ENCODE results near the gene DHRSX. TPM values are rescaled to one million over a fixed set of nuclear protein-coding genes. Genes with fewer than 3 reads are reported as not detected.
"Not testable (repeated sequence)": the region's sequence is repeated elsewhere in the genome, so short reads cannot be mapped to it uniquely, and the experiment has no call there.

Gene DHRSX
- polyA plus RNA-seq, 3 donors, result 27.2 to 34.9 (median 34.5) TPM

DNA sequence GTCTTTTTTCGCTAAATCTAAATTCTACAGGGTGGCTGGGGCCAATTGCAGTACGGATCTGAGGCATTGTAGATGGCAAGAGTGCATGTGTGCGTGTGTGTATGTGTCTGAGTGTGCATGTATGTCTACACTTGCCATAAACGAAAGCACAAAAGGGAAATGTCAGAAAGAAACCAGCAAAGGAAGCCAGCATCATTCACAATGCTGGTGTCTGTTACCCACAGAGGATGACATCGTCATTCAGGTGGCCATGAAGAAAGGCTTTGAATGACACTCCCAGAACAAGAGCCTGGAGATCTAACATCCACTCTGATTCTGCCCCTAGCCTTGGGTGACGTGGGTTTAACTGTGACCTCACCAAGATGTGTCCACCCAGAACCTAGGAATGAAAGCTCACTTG lies 124.6 kb downstream of the DHRSX start:
- DNase-seq (ENCODE audit: low read depth in 3 of 3, low spot score in 2 of 3), result no peak

DNA sequence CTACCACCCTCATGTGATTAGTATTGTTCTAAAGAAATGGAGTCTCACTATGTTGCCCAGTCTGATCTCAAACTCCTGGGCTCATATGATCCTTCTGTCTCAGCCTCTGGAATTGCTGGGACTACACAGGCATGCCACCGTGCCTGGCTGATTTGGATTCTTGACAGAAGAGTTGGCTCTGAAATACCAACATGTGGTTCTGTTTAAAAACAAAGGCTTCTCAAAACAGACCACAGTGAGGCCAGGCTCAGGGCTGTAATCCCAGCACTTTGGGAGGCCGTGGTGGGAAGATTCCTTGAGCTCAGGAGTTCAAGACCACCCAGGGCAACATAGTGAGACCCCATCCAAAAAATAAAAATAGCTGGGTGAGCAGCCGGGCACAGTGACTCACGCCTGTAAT lies 126.7 kb downstream of the DHRSX start:
- DNase-seq (ENCODE audit: low read depth in 3 of 3, low spot score in 2 of 3), result no peak

DNA sequence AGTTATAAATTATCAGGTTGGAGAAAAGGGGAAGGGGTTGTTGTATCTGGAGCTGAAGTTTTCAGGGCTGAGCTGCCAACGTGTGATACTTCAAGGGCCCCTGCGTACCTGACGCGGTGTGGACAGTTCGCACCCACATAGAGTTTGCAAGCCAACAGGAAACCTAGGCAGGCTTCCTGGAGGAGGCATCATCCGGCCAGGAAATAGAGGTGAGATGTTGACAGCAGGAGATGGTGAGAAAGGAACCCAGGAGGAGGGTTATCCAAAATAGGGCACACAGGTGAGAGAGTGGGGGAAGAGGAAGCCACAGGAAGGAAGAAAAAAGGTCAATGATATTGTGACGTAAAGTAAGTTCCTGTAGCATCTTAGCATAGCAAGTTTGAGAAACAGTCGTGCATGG lies 127.2 kb downstream of the DHRSX start:
- no peak for DNase-seq (ENCODE audit: low read depth in 3 of 3, low spot score in 2 of 3)

DNA sequence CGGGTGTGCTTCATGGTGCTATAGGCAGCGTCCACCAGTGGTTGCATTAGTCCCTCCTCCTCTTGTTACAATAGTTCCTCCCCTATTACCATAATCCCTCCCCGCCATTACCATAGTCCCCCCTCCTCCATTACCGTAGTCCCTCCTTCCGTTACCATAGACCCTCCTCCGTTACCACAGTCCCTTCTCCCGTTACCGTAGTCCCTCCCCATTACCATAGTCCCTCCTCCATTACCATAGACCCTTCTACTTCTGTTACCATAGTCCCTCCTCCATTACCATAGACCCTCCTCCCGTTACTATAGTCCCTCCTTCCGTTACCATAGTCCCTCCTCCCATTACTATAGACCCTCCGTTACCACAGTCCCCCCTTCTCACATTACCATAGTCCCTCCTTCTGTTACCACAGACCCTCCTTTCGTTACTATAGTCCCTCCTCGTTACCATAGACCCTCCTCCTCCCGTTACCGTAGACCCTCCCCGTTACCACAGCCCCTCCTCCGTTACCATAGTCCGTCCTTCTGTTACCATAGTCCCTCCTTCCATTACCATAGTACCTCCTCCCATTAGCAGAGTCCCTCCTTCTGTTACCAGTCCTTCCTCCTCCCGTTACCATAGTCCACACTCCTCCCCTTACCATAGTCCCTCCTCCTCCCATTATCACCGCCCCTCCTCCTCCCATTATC lies 129.6 kb downstream of the DHRSX start:
- DNase-seq (ENCODE audit: low read depth in 3 of 3, low spot score in 2 of 3), result peak in 2 of 3 donors; percentile 5 to 19

DNA sequence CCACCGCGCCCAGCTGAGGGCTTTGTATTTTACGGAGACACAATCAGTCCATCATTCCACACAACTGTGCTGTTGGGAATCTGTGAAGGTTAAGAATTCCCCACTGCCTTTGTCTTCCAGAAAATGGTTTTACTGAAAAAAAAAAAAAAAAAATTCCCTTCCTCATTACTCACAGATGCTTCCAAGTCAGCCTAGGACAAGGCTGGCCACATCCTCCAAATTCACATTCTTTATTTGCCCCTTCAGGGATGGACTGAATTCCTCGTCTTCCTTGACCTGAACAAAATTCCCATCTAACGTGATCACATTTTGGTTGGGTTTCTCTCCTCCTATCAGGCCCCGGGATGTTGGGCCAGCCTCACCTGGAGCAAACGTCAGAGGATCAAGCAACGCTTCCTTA lies 130.3 kb downstream of the DHRSX start:
- no peak for DNase-seq (ENCODE audit: low read depth in 3 of 3, low spot score in 2 of 3)

DNA sequence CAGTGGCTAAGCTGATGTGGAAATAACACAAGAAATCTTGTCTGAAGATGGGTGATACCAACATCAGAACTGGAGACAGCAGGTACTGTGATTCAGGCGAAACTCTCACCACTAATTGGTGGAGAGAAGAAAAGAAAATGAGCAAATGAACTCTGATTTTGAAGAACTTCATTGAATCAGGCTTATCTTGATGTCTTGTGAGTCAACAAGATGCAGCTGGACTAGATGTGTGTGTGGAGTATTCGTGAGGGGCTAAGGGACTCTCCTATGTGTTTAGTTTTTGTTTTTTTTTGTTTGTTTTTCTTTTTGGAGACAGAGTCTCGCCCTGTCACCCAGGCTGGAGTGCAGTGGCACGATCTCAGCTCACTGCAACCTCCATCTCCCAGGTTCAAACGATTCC lies 131.6 kb downstream of the DHRSX start:
- no peak for DNase-seq (ENCODE audit: low read depth in 3 of 3, low spot score in 2 of 3)

DNA sequence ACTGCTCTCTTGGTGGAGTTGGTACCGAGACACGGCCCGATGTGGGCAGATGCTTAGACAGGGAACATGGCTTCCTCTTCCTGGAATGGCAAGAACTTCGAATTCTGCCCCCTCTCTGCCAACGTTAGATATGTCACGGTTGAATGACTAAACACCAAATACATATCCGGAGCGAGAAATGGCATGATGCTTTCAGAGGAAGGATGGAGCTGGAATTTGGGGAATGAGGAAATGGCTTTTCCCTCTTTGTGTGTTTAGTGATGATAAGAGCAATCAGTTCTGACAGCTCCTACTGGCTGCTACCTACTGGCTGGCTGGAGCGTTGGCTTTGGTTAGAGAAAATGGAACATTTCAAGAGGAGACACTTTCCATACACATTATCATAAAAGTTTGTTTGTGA lies 140.0 kb downstream of the DHRSX start:
- DNase-seq (ENCODE audit: low read depth in 3 of 3, low spot score in 2 of 3), result no peak

DNA sequence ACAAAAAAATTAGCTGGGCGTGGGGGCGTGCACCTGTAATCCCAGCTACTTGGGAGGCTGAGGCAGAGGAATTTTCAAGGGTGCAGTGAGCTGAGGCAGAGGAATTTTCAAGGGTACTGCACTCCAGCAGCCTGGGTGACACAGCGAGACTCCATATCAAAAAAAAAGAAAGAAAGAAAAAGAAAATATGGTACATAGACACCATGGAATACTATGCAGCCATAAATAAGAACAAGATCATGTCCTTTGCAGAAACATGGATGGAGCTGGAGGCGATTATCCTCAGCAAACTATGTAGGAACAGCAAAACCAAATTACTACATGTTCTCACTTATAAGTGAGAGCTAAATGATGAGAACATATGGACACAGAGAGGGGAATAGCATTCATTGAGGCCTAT lies 141.3 kb downstream of the DHRSX start:
- not testable (repeated sequence) for DNase-seq (ENCODE audit: low read depth in 3 of 3, low spot score in 2 of 3)

DNA sequence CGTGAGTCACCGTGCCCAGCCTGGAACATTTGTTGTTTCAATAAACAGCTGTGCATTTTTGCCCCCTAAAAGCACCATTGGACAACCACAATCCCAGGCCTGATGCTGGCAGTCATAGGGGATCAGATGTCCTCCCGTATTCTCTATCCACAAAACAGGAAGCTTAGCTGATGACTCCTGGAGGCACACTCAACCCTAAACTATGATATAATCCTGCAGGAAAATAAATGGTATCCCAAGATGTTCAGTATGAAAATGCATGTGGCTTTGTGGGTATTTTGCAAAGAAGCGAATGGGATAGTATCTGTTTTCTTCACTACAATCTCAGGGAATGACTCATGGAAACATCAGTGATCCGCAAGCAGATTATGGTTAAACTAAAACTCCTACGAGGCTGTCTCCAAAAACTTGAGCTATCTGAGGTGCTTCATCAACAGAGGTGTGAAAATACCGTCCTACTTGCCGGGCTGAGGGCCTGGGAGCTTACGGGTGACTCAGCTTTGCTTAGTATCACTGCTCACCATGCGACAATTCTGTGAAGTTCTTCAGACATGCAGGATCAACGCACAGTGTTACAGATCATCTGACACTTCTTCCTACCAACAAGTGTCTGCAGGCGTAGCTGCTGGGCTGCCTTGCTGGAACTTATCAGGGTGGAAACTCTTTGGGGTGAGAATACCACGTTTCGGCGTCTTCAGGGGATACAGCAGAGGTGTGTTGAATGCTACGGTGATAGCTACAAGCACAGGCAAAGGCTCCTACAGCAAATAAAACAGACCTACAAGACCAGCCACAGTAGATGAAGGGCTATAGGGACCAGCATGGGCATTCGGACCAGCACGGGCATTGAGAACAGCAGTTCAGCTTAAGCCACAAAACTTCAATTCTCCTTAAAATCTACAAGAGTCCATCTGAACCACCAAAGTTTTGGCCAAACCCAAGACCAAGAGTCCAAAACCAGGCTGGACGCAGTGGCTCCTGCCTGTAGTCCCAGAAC lies 148.5 kb downstream of the DHRSX start:
- DNase-seq (ENCODE audit: low read depth in 3 of 3, low spot score in 2 of 3), result no peak

DNA sequence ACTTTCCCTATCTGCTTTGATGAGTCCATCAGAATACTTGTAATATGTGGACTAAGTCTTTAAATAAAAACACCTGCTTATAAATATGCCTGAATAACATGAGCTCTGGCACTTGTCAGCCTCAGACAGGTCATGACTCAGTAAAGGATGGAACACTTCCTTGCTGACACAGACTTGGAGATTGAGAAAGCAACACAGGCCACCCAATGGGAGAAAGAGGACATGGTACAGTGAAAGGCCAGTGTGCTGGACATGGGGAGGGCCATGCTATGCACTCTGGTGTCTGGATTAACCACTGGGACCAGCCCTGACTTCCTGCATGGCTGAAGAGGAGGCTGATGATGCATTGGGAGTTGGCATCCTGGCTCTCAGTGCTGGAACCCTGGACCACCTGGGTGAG lies 149.5 kb downstream of the DHRSX start:
- no peak for DNase-seq (ENCODE audit: low read depth in 3 of 3, low spot score in 2 of 3)

DNA sequence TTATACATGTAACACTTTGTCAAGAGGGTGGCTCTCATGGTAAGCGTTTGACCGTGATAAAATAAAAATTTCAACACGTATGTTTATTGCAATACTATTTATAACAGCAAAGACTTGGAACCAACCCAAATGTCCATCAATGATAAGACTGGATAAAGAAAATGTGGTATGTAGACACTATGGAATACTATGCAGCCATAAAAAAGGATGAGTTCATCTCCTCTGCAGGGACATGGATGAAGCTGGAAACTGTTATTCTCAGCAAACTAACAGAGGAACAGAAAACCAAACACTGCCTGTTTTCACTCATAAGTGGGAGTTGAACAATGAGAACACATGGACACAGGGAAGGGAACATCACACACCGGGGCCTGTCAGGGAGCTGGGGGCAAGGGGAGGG lies 150.1 kb downstream of the DHRSX start:
- not testable (repeated sequence) for DNase-seq (ENCODE audit: low read depth in 3 of 3, low spot score in 2 of 3)

DNA sequence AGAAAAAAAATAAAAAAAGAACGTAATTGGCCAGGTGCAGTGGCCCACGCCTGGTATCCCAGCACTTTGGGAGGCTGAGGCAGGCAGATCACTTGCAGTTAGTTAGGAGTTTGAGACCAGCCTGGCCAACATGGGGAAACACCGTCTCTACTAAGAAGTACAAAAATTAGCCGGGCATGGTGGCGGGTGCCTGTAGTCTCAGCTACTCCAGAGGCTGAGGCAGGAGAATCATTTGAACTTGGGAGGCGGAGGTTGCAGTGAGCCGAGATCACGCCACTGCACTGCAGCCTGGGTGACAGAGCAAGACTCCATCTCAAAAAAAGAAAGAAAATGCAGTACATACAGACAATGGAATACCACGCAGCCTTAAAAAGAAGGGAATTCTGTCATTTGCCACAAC lies 150.7 kb downstream of the DHRSX start:
- not testable (repeated sequence) for DNase-seq (ENCODE audit: low read depth in 3 of 3, low spot score in 2 of 3)

DNA sequence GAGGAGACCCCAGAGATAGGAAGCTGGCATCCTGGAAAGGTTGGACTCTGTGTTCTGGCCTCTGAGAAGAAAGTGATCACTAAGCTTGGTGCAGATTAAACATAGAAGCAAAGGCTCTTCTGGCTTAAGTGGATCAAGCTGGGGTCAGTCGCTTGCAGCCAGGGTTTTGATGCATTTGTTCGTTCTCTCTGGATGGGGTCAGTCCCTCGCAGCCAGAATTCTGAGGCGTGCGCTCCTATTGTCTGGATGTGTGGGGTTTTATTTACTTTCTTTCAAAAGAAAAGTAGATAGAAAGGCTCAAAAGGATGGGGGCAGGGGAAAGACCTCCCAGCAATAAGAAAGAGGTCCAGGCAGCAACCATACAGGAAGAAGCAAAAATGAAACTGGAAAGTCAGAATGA lies 152.6 kb downstream of the DHRSX start:
- DNase-seq (ENCODE audit: low read depth in 3 of 3, low spot score in 2 of 3), result no peak

DNA sequence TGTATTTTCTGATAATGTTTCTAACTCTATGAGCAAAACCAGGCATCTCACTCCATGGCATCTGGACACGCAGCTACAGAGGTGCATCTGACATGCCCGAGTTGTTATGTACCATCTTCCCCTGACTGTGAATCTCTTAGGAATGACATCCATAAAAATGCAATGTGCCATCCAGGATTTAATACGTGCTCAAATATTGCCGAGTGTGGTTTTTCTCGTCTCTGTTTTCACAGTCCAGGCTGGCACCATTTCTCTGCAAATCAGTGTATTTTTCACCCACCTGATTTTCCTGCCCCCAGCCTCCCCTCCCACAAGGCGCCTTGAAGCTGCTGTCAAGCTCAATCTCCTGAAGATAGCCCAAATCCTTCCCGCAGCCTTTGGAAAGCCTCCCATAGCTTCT lies 154.6 kb downstream of the DHRSX start:
- DNase-seq (ENCODE audit: low read depth in 3 of 3, low spot score in 2 of 3), result no peak

DNA sequence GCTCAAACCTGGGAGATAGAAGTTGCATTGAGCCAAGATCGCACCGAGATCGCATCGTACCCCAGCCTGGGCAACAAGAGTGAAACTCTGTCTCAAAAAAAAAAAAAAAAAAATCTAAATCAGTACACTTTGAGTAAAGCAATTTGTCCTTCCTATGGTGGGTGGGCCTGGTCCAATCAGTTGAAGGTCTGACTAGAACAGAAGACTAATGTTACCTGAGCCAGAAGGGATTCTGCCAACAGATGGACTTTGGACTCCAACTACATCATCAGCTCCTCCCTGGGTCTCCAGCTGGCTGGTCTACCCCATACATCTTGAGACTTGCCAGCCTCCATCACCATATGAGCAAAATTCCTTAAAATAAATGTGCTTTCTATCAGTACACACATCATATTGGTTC lies 155.2 kb downstream of the DHRSX start:
- no peak for DNase-seq (ENCODE audit: low read depth in 3 of 3, low spot score in 2 of 3)

DNA sequence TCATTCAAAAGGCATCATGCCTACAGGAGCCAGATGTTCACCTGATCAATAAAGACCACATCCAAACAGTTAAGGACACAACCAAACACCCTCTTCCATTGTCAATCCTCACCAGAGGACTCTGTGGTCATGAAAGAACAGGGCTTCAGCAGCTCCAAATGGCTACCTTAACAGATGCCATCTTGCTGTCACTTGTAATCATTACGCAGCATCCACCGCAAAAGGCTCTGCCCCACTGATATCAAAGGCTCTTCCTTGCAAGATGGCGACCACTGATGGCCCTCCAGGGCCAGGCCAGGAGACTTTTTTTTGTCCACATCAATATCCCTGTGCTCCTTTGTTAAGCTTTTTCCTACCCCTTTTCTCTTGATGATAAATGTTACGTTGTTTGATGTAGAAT lies 157.4 kb downstream of the DHRSX start:
- DNase-seq (ENCODE audit: low read depth in 3 of 3, low spot score in 2 of 3), result no peak

DNA sequence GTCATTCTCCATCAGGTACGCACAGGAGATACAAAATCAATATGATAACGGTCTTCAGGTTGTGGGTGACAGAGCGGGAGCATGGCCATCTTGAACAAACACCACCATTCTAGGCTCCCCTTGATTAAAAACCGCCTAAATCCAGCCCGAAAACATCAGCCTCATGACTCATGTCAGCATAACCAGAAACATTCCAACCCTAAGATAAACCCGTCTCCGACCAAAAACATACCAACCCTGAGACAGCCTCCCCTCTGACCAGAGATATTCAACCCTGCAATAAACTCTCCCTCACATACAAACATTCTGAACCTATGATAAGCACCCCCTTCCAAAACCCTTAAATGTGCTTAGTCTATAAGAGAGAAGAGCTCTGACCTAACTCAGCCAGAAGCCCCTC lies 157.9 kb downstream of the DHRSX start:
- DNase-seq (ENCODE audit: low read depth in 3 of 3, low spot score in 2 of 3), result no peak

DNA sequence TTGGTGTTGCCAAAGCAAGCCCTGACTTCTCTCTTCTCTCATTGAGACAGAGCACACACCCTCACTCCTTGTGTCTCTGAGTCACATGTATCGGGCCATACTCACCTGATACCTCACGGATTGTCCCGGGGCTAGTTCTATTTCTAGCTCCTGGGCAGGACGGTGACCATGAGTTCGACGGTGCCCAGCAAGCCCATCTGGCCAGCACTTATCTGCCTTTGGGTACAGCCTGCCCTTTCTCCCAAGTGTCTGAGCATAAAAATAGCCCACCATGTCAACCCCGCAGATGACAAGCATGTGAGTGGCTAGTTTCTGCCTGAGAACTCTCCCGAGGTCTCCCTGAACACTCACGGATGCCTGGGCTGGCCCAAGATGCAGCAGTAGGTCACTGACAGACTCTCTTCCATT lies 158.5 kb downstream of the DHRSX start:
- no peak for DNase-seq (ENCODE audit: low read depth in 3 of 3, low spot score in 2 of 3)

DNA sequence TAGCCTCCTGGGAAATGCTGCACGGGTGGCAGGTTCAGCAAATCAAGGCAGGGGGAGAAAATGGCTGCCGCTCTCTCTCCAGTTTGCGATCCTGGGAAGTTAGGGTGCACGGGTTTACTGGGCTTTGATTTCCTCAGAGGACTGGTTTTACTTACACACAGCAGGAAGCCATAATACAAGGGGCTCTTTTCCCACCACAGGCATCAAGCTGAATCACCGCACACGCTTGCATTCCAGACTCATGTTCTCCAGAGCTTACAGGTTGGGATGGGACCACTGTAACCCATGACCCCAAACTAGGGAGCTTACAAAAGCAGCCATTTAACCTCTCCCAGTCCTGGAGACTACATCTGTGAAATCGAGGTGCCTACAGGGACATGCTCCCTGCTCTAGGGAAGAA lies 159.8 kb downstream of the DHRSX start:
- no peak for DNase-seq (ENCODE audit: low read depth in 3 of 3, low spot score in 2 of 3)

DNA sequence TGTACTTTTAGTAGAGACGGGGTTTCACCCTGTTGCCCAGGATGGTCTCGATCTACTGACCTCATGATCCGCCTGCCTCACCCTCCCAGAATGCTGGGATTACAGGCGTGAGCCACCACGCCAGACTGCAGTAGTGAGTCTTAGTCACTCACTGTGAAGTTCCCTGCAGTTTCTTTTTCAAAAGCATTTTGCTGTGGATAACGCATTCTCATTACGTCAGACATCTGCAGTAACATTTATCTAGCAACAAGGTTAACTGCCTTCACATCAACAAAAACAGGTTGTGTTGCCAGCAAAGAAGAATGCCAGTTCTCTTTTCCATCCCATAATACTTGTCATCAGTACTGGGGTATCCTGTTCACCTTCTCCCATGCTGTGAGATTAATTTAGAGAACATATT lies 164.6 kb downstream of the DHRSX start:
- no peak for DNase-seq (ENCODE audit: low read depth in 3 of 3, low spot score in 2 of 3)

DNA sequence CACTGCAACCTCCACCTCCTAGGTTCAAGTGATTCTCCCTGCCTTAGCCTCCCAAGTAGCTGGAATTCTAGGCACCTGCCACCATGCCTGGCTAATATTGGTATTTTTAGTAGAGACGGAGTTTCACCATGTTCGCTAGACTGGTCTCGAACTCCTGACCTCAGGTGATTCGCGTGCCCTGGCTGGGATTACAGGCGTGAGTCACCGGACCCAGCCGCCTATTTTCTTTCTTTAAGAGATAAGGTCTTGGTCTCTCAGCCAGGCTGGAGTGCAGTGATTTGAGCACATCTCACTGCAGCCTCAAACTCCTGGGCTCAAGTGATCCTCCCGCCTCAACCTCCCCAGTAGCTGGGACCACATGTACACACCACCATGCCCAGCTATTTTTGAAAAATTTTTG lies 166.5 kb downstream of the DHRSX start:
- no peak for DNase-seq (ENCODE audit: low read depth in 3 of 3, low spot score in 2 of 3)

DNA sequence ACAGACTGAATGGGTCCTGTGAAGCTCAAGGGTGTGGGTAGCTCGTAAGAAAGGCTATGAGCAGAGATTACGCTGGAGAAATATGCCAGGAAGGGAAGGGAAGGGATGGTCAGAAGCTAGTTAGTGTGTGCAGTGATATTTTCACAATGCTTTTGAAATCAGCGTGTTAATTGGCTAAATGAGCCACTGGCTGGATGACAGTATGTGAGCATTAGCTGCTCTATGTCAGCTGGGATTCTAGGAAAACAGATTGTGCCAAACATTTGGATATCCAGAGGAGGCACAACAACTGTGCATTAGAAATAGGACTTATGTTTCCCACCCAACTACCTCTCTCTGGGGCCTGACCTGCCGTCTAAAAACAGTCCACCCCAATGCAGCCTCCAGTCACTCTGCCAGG lies 168.5 kb downstream of the DHRSX start:
- DNase-seq (ENCODE audit: low read depth in 3 of 3, low spot score in 2 of 3), result no peak

All from right renal cortex interstitium (tissue), 3 donors.